Heart right ventricle (tissue), 16 donors: ENCODE results near the gene COLQ. TPM values are rescaled to one million over a fixed set of nuclear protein-coding genes. Genes with fewer than 3 reads are reported as not detected.

ENCODE experiments used
- ATAC-seq, 8 donors: fragments of 200-7000 bp; cut with Tn5 transposase; one replicate each; pipeline ENCODE4 v1.9.1; 2020; ENCODE audit warnings: mild to moderate bottlenecking in 8 of 8, moderate library complexity in 8 of 8, moderate number of reproducible peaks in 1 of 8
- DNase-seq, 2 donors: peaks; one replicate each; pipeline ENCODE4 v3.0.0-alpha.2; 2020
- H3K27ac ChIP-seq, 10 donors: fragments of 200-600 bp; sonication (generic) in 2 of 10; one replicate each; pipeline versions ENCODE4 v1.5.0 to v1.8.0; 2020 to 2022; ENCODE audit warnings: mild to moderate bottlenecking in 3 of 10
- H3K27me3 ChIP-seq, 7 donors: fragments of 200-600 bp; one replicate each; pipeline ENCODE4 v1.8.0; 2021 to 2022; ENCODE audit warnings: mild to moderate bottlenecking in 2 of 7
- H3K36me3 ChIP-seq, 9 donors: fragments of 200-600 bp; sonication (generic) in 1 of 9; one replicate each; pipeline versions ENCODE4 v1.5.0 to v1.8.0; 2020 to 2022; ENCODE audit warnings: mild to moderate bottlenecking in 2 of 9
- H3K4me1 ChIP-seq, 9 donors: fragments of 200-600 bp; sonication (generic) in 1 of 9; one replicate each; pipeline versions ENCODE4 v1.5.0 to v1.8.0; 2020 to 2022; ENCODE audit warnings: mild to moderate bottlenecking in 4 of 9
- H3K4me3 ChIP-seq, 10 donors: fragments of 200-600 bp; sonication (generic) in 2 of 10; one replicate each; pipeline versions ENCODE4 v1.5.0 to v1.8.0; 2020 to 2022; ENCODE audit warnings: mild to moderate bottlenecking in 7 of 10, moderate library complexity in 2 of 10
- H3K9me3 ChIP-seq, 11 donors: fragments of 200-600 bp in 10 of 11; sonication (generic) in 2 of 11; one replicate each; pipeline versions ENCODE4 v1.5.0 to v1.8.0; 2013 to 2022; ENCODE audit warnings: mild to moderate bottlenecking in 2 of 11, control low read depth in 1 of 11, moderate library complexity in 1 of 11
- CTCF ChIP-seq, 9 donors: fragments of 200-600 bp; sonication (generic) in 2 of 9; IDR thresholded peaks; one replicate each; pipeline versions ENCODE4 v1.5.0 to v1.8.0; 2021 to 2022; ENCODE audit warnings: antibody characterized with exemption in 9 of 9, mild to moderate bottlenecking in 5 of 9, moderate library complexity in 1 of 9
- WGBS, 2 donors: extraction: QIAGEN DNeasy Blood & Tissue Kit; methylation state at CpG; one replicate each; pipeline ENCODE4 v1.1.7; 2013; ENCODE audit warnings: inconsistent platforms in 1 of 2; 5-methylcytosine and 5-hydroxymethylcytosine counted together
- intact Hi-C, 10 donors: fragments of 100-400 bp; cut with DNase I; formaldehyde crosslinking; loops; one replicate each; pipeline versions ENCODE4 v1.11.1 to v1.14.2; 2022
- polyA plus RNA-seq, 2 donors: library from polyadenylated mRNA; stranded (reverse); fragments of 200-250 nt; gene quantifications; one replicate each; pipeline ENCODE4 v1.2.3, GENCODE V29; 2013
- total RNA-seq, 10 donors: library from RNA; stranded (reverse); fragmentation: NEBNext Ultra II Directional in 3 of 10; extraction: Animal tissue kit (Norgen Biotek cat#: 25700) in 3 of 10; gene quantifications; one replicate each; pipeline versions ENCODE4 v1.2.1 to v1.2.4, GENCODE V29; 2021 to 2023
- donor health status: Arrhythmogenic right ventricular cardiomyopathy.
- donor health status: ischemic (EF 13 %, LVEDD 7.1; RV severe dilation, severe dysfunction).
- donor health status: healthy with polysubstance abuse.
- donor health status: DM: no; HTN: yes; CAD: no.
- donor health status: DM: no; HTN: no; CAD: no.
- donor health status: ischemic (EF 25% LVEDD 6.9; RV normal size, moderate dysfunction).
- donor health status: ischemic (EF 25% LVEDD 5.7; RV mildly dilated, moderate dysfunction).
- donor health status: healthy.
- donor health status: DM: yes; HTN: yes; CAD: no.
- donor health status: Ischemic cardiomyopathy.
- donor health status: ischemic (EF 35%, LVEDD 5.7; RV mildly dilated, moderate dysfunction).
- donor health status: nonischemic (EF 11% LVEDD 7.7; RV severe dilation, severe dysfunction).
- donor health status: DM: yes; HTN: yes; CAD: no.
- donor health status: PGD.
- donor health status: ischemic (EF 29% LVEDD 5.4; RV normal size, mild dysfunction).
- donor health status: nonischemic (EF 23%, LVEDD 6.1; RV moderate dilation, normal function).

The COLQ gene
- total and polyA plus RNA-seq, 12 donors = 0.85 to 23.3 (median 13.0) TPM

GRCh38 chr3:15453501-15453900 lies 68.0 kb downstream of the COLQ start:
- Histone ChIP-seq H3K4me1 (no peaks in the 10 kb centered on the region), H3K4me3 (no peak overlapping the region), H3K27me3 (no peaks in the 10 kb centered on the region), H3K36me3 (peaks cover 0 to 37% (median 0%) of the 10 kb centered on the region in 9 donors), H3K9me3 (no peaks in the 10 kb centered on the region), H3K27ac (no peak overlapping the region)
- no peak for TF ChIP-seq CTCF (IDR thresholded peaks at IDR 0.05)
- WGBS, 2 donors = 94% methylated on average over 8 of the region's 8 CpGs
- intact Hi-C loops = no loop called here
- ATAC-seq = no peak
- no peak for DNase-seq

GRCh38 chr3:15452961-15453360 lies 68.5 kb downstream of the COLQ start:
- Histone ChIP-seq H3K9me3 (no peaks in the 10 kb centered on the region), H3K4me1 (no peaks in the 10 kb centered on the region), H3K27me3 (no peaks in the 10 kb centered on the region), H3K27ac (no peak overlapping the region), H3K4me3 (no peak overlapping the region), H3K36me3 (peaks cover 0 to 37% (median 0%) of the 10 kb centered on the region in 9 donors)
- WGBS, 2 donors = 93 to 94% methylated on average over 5 of the region's 5 CpGs
- no peak for TF ChIP-seq CTCF (IDR thresholded peaks at IDR 0.05)
- ATAC-seq (no peak), DNase-seq (no peak)
- intact Hi-C loops = no loop called here

GRCh38 chr3:15452156-15452555 lies 69.3 kb downstream of the COLQ start:
- no peak for TF ChIP-seq CTCF (IDR thresholded peaks at IDR 0.05)
- no peak overlapping the region for H3K4me3 ChIP-seq
- no peaks in the 10 kb centered on the region for H3K9me3 ChIP-seq
- no peak for ATAC-seq
- DNase-seq = no peak
- intact Hi-C loops = no loop called here
- peaks cover 0 to 37% (median 0%) of the 10 kb centered on the region in 9 donors for H3K36me3 ChIP-seq
- H3K27ac ChIP-seq = no peak overlapping the region
- H3K27me3 ChIP-seq = no peaks in the 10 kb centered on the region
- WGBS, 2 donors = 84 to 93% methylated on average over 9 of the region's 9 CpGs
- no peaks in the 10 kb centered on the region for H3K4me1 ChIP-seq

GRCh38 chr3:15451216-15452113 lies 70.0 kb downstream of the COLQ start:
- Histone ChIP-seq H3K4me1 (no peaks in the 10 kb centered on the region), H3K36me3 (peaks cover 0 to 37% (median 0%) of the 10 kb centered on the region in 9 donors), H3K27me3 (no peaks in the 10 kb centered on the region), H3K27ac (no peak overlapping the region), H3K4me3 (no peak overlapping the region), H3K9me3 (no peaks in the 10 kb centered on the region)
- no peak for TF ChIP-seq CTCF (IDR thresholded peaks at IDR 0.05)
- WGBS, 2 donors = 90 to 93% methylated on average over 18 of the region's 18 CpGs
- intact Hi-C loops = no loop called here
- DNase-seq = no peak
- no peak for ATAC-seq
